PC-3 (cell line): ENCODE results near the gene CIAPIN1. TPM values are rescaled to one million over a fixed set of nuclear protein-coding genes. Genes with fewer than 3 reads are reported as not detected.
"Not testable (repeated sequence)": the region's sequence is repeated elsewhere in the genome, so short reads cannot be mapped to it uniquely, and the experiment has no call there.

Experiments
- ATAC-seq: fragments of 200-7000 bp; cut with Tn5 transposase; 2 replicates; pipeline ENCODE4 v1.9.1; 2020; ENCODE audit warnings: mild to moderate bottlenecking, moderate library complexity
- BruUV-seq: library from RNA; stranded (reverse); fragments of 400-500 nt; replicated peaks from 2 replicates; lab custom pipeline; 2021; lab: Mats Ljungman, UMichigan
- CTCF ChIA-PET: fragments of 300-600 bp; sonication (Branson Sonifier 250); formaldehyde crosslinking; loops from one replicate; lab custom pipeline; 2022; ENCODE audit warnings: antibody characterized with exemption; lab: Charles Lee
- POLR2A ChIA-PET: fragments of 300-600 bp; sonication (Branson Sonifier 250); formaldehyde crosslinking; loops from one replicate; lab custom pipeline; 2022; ENCODE audit warnings: antibody characterized with exemption; ENCODE audit not compliant: unreplicated experiment; lab: Charles Lee
- DNase-seq: peaks from one replicate; pipeline ENCODE4 v3.0.0-alpha.2; 2015
- H2AFZ ChIP-seq: fragments of 300-600 bp; sonication (generic); 2 replicates; pipeline ENCODE4 v1.6.0; 2016; ENCODE audit warnings: antibody characterized with exemption, low read length
- H3F3A ChIP-seq: fragments of 300-600 bp; sonication (generic); one replicate; pipeline ENCODE4 v1.6.0; 2017; ENCODE audit warnings: antibody characterized with exemption, low read length, control low read depth, mild to moderate bottlenecking; ENCODE audit not compliant: unreplicated experiment
- H3K27ac ChIP-seq: fragments of 300-600 bp; sonication (generic); 2 replicates; pipeline ENCODE4 v1.5.1; 2016; ENCODE audit warnings: mild to moderate bottlenecking, low read length
- H3K27me3 ChIP-seq: fragments of 300-600 bp; sonication (generic); 2 replicates; pipeline ENCODE4 v1.6.1; 2016; ENCODE audit warnings: low read length, mixed read lengths
- H3K36me3 ChIP-seq: fragments of 300-600 bp; sonication (generic); 2 replicates; pipeline ENCODE4 v1.6.1; 2016; ENCODE audit warnings: low read depth, mixed run types, low read length, mixed read lengths
- H3K4me1 ChIP-seq: fragments of 300-600 bp; sonication (generic); 2 replicates; pipeline ENCODE4 v1.5.1; 2016; ENCODE audit warnings: low read length; ENCODE audit not compliant: insufficient read depth
- H3K4me2 ChIP-seq: fragments of 300-600 bp; sonication (generic); 2 replicates; pipeline ENCODE4 v1.6.0; 2016; ENCODE audit warnings: low read length
- H3K4me3 ChIP-seq: fragments of 300-600 bp; sonication (generic); 2 replicates; pipeline ENCODE4 v1.5.1; 2016; ENCODE audit warnings: mild to moderate bottlenecking, low read length, mixed read lengths
- H3K79me2 ChIP-seq: fragments of 300-600 bp; sonication (generic); 2 replicates; pipeline ENCODE4 v1.6.1; 2017; ENCODE audit warnings: low read length, mixed read lengths
- H3K9ac ChIP-seq: fragments of 300-600 bp; sonication (generic); 2 replicates; pipeline ENCODE4 v1.6.0; 2016; ENCODE audit warnings: mild to moderate bottlenecking, low read length
- H3K9me2 ChIP-seq: fragments of 300-600 bp; sonication (generic); replicated peaks from 2 replicates; pipeline ENCODE4 v1.6.1; 2016; ENCODE audit warnings: mixed run types, low read length, mixed read lengths
- H3K9me3 ChIP-seq: fragments of 300-600 bp; sonication (generic); 2 replicates; pipeline ENCODE4 v1.6.1; 2016; ENCODE audit warnings: low read length, mixed read lengths
- H4K20me1 ChIP-seq: fragments of 300-600 bp; sonication (generic); 2 replicates; pipeline ENCODE4 v1.6.1; 2016; ENCODE audit warnings: low read length, mixed read lengths
- CTCF ChIP-seq: fragments of 300-600 bp; sonication (generic); conservative IDR thresholded peaks from 2 replicates; pipeline ENCODE4 v1.5.1; 2017; ENCODE audit warnings: antibody characterized with exemption, low read depth, mild to moderate bottlenecking, low read length
- EZH2 ChIP-seq: fragments of 300-600 bp; sonication (generic); IDR thresholded peaks from one replicate; pipeline ENCODE4 v1.6.1; 2017; ENCODE audit warnings: antibody characterized with exemption, mild to moderate bottlenecking, low read length; ENCODE audit not compliant: unreplicated experiment
- EZH2phosphoT487 ChIP-seq: fragments of 300-600 bp; sonication (generic); IDR thresholded peaks from 2 replicates; pipeline ENCODE4 v1.6.1; 2018; ENCODE audit warnings: mild to moderate bottlenecking, antibody characterized with exemption, low read length, borderline replicate concordance
- intact Hi-C: fragments of 100-400 bp; cut with micrococcal nuclease; formaldehyde crosslinking; loops from 2 replicates; pipeline ENCODE4 v1.9.0; 2023
- total RNA-seq: library from RNA; depleted of rRNA; stranded (reverse); fragments of >200 nt; gene quantifications from 2 replicates; pipeline ENCODE4 v1.2.3, GENCODE V29; 2014

CIAPIN1 gene
- total RNA-seq, 1 experiment from 2014 or later: 48.6 TPM

- H3K9me2 ChIP-seq: no peaks in the 10 kb centered on the region
- H2AFZ ChIP-seq: no peak overlapping the region
- H3K27ac ChIP-seq: no peak overlapping the region
- ChIA-PET CTCF (no interaction called here), POLR2A (no interaction called here)
- H3K27me3 ChIP-seq: no peaks in the 10 kb centered on the region
- peaks cover 81% of the 10 kb centered on the region for H3K79me2 ChIP-seq
- no peak for DNase-seq
- peaks cover 13% of the 10 kb centered on the region for H3K36me3 ChIP-seq
- H3K4me2 ChIP-seq: no peak overlapping the region
- H3K9me3 ChIP-seq: no peaks in the 10 kb centered on the region
- H3K4me1 ChIP-seq: peaks cover 12% of the 10 kb centered on the region
- TSS peak; percentile 2 for BruUV-seq
- TF ChIP-seq EZH2 (no peak), EZH2phosphoT487 (no peak), CTCF (no peak)
- no peak for ATAC-seq
- H4K20me1 ChIP-seq: no peaks in the 10 kb centered on the region
- no peaks in the 10 kb centered on the region for H3F3A ChIP-seq
- intact Hi-C loops: no loop called here
- H3K9ac ChIP-seq: no peak overlapping the region
- no peak overlapping the region for H3K4me3 ChIP-seq
Observed at GRCh38 chr16:57444711-57445110, 2.5 kb downstream of the CIAPIN1 start.

- H3K4me3 ChIP-seq, DNase-seq, H3K27ac ChIP-seq, H3K9me2 ChIP-seq, H3K9me3 ChIP-seq, CTCF ChIA-PET, POLR2A ChIA-PET, H3K9ac ChIP-seq, intact Hi-C loops, H3F3A ChIP-seq, BruUV-seq, H3K4me2 ChIP-seq, H3K4me1 ChIP-seq, H2AFZ ChIP-seq, ATAC-seq, H4K20me1 ChIP-seq, H3K27me3 ChIP-seq: not testable (repeated sequence)
- Histone ChIP-seq H3K79me2 (peaks cover 45% of the 10 kb centered on the region), H3K36me3 (peaks cover 20% of the 10 kb centered on the region)
Observed at GRCh38 chr16:57440551-57440950, 6.6 kb downstream of the CIAPIN1 start.

GRCh38 chr16:57439947-57440346 is 7.2 kb downstream of the CIAPIN1 start:
- H3K79me2 ChIP-seq: peaks cover 38% of the 10 kb centered on the region
- H3K4me3 ChIP-seq, H3K4me2 ChIP-seq, H3K9me3 ChIP-seq, BruUV-seq, ATAC-seq, H3K27ac ChIP-seq, H3K9me2 ChIP-seq, CTCF ChIA-PET, DNase-seq, POLR2A ChIA-PET, H4K20me1 ChIP-seq, H3F3A ChIP-seq, H3K4me1 ChIP-seq, intact Hi-C loops, H3K27me3 ChIP-seq, H2AFZ ChIP-seq, H3K9ac ChIP-seq: not testable (repeated sequence)
- H3K36me3 ChIP-seq: peaks cover 20% of the 10 kb centered on the region

- H3K36me3 ChIP-seq: peaks cover 26% of the 10 kb centered on the region
- intact Hi-C loops: no loop called here
- no peaks in the 10 kb centered on the region for H3K4me1 ChIP-seq
- H4K20me1 ChIP-seq: no peaks in the 10 kb centered on the region
- CTCF ChIA-PET: no interaction called here
- TF ChIP-seq EZH2phosphoT487: no peak
- no peak for TF ChIP-seq EZH2
- TF ChIP-seq CTCF: no peak
- 0 out of 2 replicates have a peak, but pooled peaks cover 2% of the 10 kb centered on the region for H3K79me2 ChIP-seq
- no peak overlapping the region for H2AFZ ChIP-seq
- no peak for DNase-seq
- H3K4me3 ChIP-seq: no peak overlapping the region
- H3K27me3 ChIP-seq: no peaks in the 10 kb centered on the region
- H3K9me3 ChIP-seq: no peaks in the 10 kb centered on the region
- H3K4me2 ChIP-seq: no peak overlapping the region
- no peaks in the 10 kb centered on the region for H3F3A ChIP-seq
- H3K27ac ChIP-seq: no peak overlapping the region
- no peak for ATAC-seq
- POLR2A ChIA-PET: no interaction called here
- H3K9me2 ChIP-seq: no peaks in the 10 kb centered on the region
- no TSS peak for BruUV-seq
- no peak overlapping the region for H3K9ac ChIP-seq
Observed at GRCh38 chr16:57435838-57436237, 11.3 kb downstream of the CIAPIN1 start.
